ENCODE measurements around the gene SLAIN1. TPM values are rescaled to one million over a fixed set of nuclear protein-coding genes. Genes with fewer than 3 reads are reported as not detected.

SLAIN1 gene
- total and polyA plus RNA-seq, 10 of the 15 experiments (the other 5 are each of a cell fraction or from before 2014, with no cell fraction given) = 11.9 to 140 (median 56.9) TPM

- no peak overlapping the region for H2AFZ ChIP-seq (ENCODE audit: control insufficient read depth, low read depth, low read length)
- intact Hi-C loops (cut with micrococcal nuclease; ENCODE audit: unreplicated experiment) = no loop called here
- CTCF ChIA-PET = interaction anchor here (1.1 kb wide), 1 partner anchor 9 kb away, joined by 4 read pairs; no protein-coding TSS in a partner anchor
Observed at GRCh38 chr13:77733674-77734073, 36.2 kb downstream of the SLAIN1 start.

More at GRCh38 chr13:77733674-77734073, 36.2 kb downstream of the SLAIN1 start:
- Histone ChIP-seq H3K27me3 (replicated peaks in 1 of 2; ENCODE audit: control insufficient read depth in 2 of 2, insufficient read depth in 2 of 2, low read length in 1 of 2) (no peaks in the 10 kb centered on the region), H3K9me3 (replicated peaks; ENCODE audit: control insufficient read depth, insufficient read depth, low read length) (no peaks in the 10 kb centered on the region), H3K79me2 (ENCODE audit: control insufficient read depth, insufficient read depth, low read length) (peaks cover 2% of the 10 kb centered on the region; the same call in 1 of the 2 replicates), H3K27ac (ENCODE audit: control insufficient read depth, insufficient read depth) (no peak overlapping the region), H3K4me1 (ENCODE audit: control insufficient read depth, insufficient read depth, low read length) (peaks cover 18% of the 10 kb centered on the region), H3K4me3 (no peak overlapping the region), H3K9ac (ENCODE audit: control insufficient read depth, insufficient read depth, low read length) (no peak overlapping the region), H3K36me3 (ENCODE audit: control insufficient read depth in 2 of 2, insufficient read depth in 2 of 2, low read length in 1 of 2) (peaks cover 0 to 3% of the 10 kb centered on the region in 2 experiments; a peak in 3 of 4 replicates), H3K4me2 (ENCODE audit: control insufficient read depth, insufficient read depth) (no peak overlapping the region), H4K20me1 (ENCODE audit: control insufficient read depth, insufficient read depth) (no peaks in the 10 kb centered on the region)
- WGBS (ENCODE audit: insufficient coverage, insufficient replicate concordance, low lambda C conversion rate, missing lambda C conversion rate) = 73% methylated on average over 1 of the region's 1 CpG
- ChIA-PET POLR2A (no interaction called here), RAD21 (ENCODE audit: unreplicated experiment) (interaction anchor here (0.6 kb wide), 1 partner anchor 140 kb away, joined by 4 read pairs; no protein-coding TSS in a partner anchor), SMC1A (ENCODE audit: uncharacterized antibody, unreplicated experiment) (interaction anchor here (1.5 to 2.1 kb wide), 2 partner anchors 16 to 141 kb away, joined by 3 to 9 read pairs; no protein-coding TSS in a partner anchor)
- DNase-seq (ENCODE audit: low read depth, low spot score) (no peak), FAIRE-seq (no peak), ATAC-seq (no peak)
- no TSS peak for BruUV-seq (replicated peaks)
- no peak for TF ChIP-seq NFYB (IDR thresholded peaks at IDR 0.05; ENCODE audit: insufficient read depth, low read depth, low read length)
- TF ChIP-seq NFYA (IDR thresholded peaks at IDR 0.05; ENCODE audit: borderline replicate concordance, low read depth, low read length) = no peak
- TF ChIP-seq PAX5 (IDR thresholded peaks at IDR 0.05; ENCODE audit: borderline replicate concordance, low read depth, low read length) = no peak
- TF ChIP-seq TCF7 (IDR thresholded peaks at IDR 0.05; ENCODE audit: borderline replicate concordance) = no peak
- TF ChIP-seq PML (IDR thresholded peaks at IDR 0.05; ENCODE audit: low read length) = no peak
- no peak for TF ChIP-seq HSF1 (IDR thresholded peaks at IDR 0.05; ENCODE audit: low read depth, low read length)
- no peak for TF ChIP-seq ZNF217 (IDR thresholded peaks at IDR 0.05)
- TF ChIP-seq MEF2B (IDR thresholded peaks at IDR 0.05; ENCODE audit: partially characterized antibody, poor library complexity, severe bottlenecking) = no peak
- TF ChIP-seq TCF3 (IDR thresholded peaks at IDR 0.05; ENCODE audit: borderline replicate concordance, insufficient read depth, low read depth, low read length) = no peak
- in situ Hi-C loops (cut with MboI) = no loop called here

All from GM12878 (cell line).